Measurements from ENCODE around the gene ACADVL. TPM values are rescaled to one million over a fixed set of nuclear protein-coding genes. Genes with fewer than 3 reads are reported as not detected.

ACADVL gene
- total and polyA plus RNA-seq, 7 donors: 211 to 587 (median 353) TPM

DNA sequence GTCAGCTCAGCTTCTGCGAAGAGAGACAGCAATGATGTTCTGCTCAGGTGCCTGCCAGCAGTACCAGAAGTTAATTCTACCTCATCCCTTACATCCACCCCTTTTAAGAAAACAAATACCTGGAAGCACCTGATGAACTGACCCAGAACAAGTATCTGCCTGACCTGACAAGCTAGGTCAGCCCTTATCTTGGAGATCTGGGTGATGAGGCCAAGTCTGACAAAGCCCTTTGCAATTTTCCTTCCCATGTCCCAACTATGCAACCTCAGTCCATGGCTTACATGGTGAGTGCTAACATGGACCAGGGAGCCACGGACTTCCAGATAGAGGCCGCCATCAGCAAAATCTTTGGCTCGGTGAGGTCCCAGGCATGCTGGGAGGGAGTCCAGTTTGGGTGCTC is 3.6 kb downstream of the ACADVL start:
- no peak for DNase-seq
- H3K27ac ChIP-seq: no peak overlapping the region
- intact Hi-C loops (cut with DNase I): no loop called here
- WGBS, 2 donors: 90 to 93% methylated on average over 4 of the region's 4 CpGs
- H3K27me3 ChIP-seq: no peaks in the 10 kb centered on the region
- peaks cover 28 to 66% (median 48%) of the 10 kb centered on the region in 4 donors for H3K36me3 ChIP-seq
- H3K4me3 ChIP-seq: no peak overlapping the region
- H3K9me3 ChIP-seq: no peaks in the 10 kb centered on the region
- TF ChIP-seq POLR2AphosphoS5 (IDR thresholded peaks at IDR 0.05) (no peak), POLR2A (IDR thresholded peaks at IDR 0.05) (no peak)
- H3K4me1 ChIP-seq: peaks cover 0 to 31% (median 24%) of the 10 kb centered on the region in 4 donors

DNA sequence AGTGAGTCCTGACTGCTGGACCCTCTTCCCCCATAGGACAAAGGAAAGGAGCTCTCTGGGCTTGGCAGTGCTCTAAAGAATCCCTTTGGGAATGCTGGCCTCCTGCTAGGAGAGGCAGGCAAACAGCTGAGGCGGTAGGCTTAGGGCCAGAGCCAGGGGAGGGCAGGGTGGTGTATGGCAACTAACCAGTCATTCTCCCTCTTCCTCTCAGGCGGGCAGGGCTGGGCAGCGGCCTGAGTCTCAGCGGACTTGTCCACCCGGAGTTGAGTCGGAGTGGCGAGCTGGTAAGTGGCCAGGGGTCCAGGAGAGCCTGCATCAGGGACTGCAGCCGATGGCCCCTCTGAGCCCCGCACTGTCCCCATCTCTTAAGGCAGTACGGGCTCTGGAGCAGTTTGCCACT is 4.4 kb downstream of the ACADVL start:
- peaks cover 0 to 24% (median 19%) of the 10 kb centered on the region in 4 donors for H3K4me1 ChIP-seq
- H3K9me3 ChIP-seq: no peaks in the 10 kb centered on the region
- TF ChIP-seq POLR2A (IDR thresholded peaks at IDR 0.05) (no peak), POLR2AphosphoS5 (IDR thresholded peaks at IDR 0.05) (no peak), EP300 (IDR thresholded peaks at IDR 0.05) (no peak)
- TF ChIP-seq, protein P1, sequence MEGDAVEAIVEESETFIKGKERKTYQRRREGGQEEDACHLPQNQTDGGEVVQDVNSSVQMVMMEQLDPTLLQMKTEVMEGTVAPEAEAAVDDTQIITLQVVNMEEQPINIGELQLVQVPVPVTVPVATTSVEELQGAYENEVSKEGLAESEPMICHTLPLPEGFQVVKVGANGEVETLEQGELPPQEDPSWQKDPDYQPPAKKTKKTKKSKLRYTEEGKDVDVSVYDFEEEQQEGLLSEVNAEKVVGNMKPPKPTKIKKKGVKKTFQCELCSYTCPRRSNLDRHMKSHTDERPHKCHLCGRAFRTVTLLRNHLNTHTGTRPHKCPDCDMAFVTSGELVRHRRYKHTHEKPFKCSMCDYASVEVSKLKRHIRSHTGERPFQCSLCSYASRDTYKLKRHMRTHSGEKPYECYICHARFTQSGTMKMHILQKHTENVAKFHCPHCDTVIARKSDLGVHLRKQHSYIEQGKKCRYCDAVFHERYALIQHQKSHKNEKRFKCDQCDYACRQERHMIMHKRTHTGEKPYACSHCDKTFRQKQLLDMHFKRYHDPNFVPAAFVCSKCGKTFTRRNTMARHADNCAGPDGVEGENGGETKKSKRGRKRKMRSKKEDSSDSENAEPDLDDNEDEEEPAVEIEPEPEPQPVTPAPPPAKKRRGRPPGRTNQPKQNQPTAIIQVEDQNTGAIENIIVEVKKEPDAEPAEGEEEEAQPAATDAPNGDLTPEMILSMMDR (IDR thresholded peaks at IDR 0.05): no peak
- no peak overlapping the region for H3K4me3 ChIP-seq
- DNase-seq: no peak
- peak overlapping the region in 1 of 4 donors; percentile 43 for H3K27ac ChIP-seq
- intact Hi-C loops (cut with DNase I): no loop called here
- 81 to 90% methylated on average over 10 of the region's 10 CpGs for WGBS, 2 donors
- no peaks in the 10 kb centered on the region for H3K27me3 ChIP-seq
- peaks cover 35 to 74% (median 54%) of the 10 kb centered on the region in 4 donors for H3K36me3 ChIP-seq

DNA sequence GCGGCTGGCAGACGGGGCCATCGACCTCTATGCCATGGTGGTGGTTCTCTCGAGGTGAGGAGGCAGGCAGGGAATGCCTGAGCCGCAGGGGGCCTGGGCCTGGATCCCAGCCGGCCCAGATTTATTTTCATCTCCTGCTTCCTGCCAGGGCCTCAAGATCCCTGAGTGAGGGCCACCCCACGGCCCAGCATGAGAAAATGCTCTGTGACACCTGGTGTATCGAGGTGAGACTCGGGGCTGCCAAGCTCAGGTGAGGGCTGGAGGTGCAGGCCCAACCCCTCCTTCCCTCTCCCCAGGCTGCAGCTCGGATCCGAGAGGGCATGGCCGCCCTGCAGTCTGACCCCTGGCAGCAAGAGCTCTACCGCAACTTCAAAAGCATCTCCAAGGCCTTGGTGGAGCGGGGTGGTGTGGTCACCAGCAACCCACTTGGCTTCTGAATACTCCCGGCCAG is 4.9 kb downstream of the ACADVL start:
- H3K36me3 ChIP-seq: peaks cover 40 to 80% (median 60%) of the 10 kb centered on the region in 4 donors
- intact Hi-C loops (cut with DNase I): no loop called here
- no peaks in the 10 kb centered on the region for H3K27me3 ChIP-seq
- H3K9me3 ChIP-seq: no peaks in the 10 kb centered on the region
- no peak overlapping the region for H3K4me3 ChIP-seq
- H3K4me1 ChIP-seq: peaks cover 0 to 20% (median 14%) of the 10 kb centered on the region in 4 donors
- no peak for TF ChIP-seq POLR2A (IDR thresholded peaks at IDR 0.05)
- no peak for TF ChIP-seq EP300 (IDR thresholded peaks at IDR 0.05)
- TF ChIP-seq, protein P1 (IDR thresholded peaks at IDR 0.05): no peak
- no peak for TF ChIP-seq POLR2AphosphoS5 (IDR thresholded peaks at IDR 0.05)
- no peak for DNase-seq
- 68 to 83% methylated on average over 15 of the region's 15 CpGs for WGBS, 2 donors
- peak overlapping the region in 2 of 4 donors; percentile 22 to 43 for H3K27ac ChIP-seq

DNA sequence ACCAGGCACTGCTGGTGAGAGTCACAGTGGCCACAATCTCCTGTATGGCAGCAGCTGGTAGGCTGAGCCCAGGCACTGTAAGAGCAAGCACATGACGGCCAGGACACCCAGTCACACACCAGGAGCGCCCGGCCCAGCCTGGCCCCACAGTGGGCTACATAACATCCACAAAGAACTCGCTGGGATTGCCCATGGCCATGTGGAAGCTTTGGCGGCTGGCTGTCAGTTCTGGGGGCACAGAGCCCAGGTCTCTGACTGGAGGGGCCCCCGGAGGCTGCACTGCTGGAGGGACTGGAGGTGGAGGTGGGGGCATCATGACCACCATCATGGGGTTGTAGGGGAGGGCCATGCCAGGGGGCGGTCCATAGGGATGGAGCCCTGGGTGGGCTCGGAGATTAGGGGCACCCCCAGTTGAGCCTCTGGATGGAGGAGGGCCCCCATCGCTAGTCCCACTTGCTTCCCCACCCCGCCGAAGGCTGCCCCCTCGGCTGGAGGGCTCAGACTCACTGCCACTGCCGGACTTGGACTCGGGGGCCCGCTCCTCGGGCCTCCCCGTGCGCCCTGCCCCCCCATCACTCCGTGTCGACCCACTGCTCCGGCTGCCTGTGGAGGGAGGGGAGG is 6.1 kb downstream of the ACADVL start:
- H3K27ac ChIP-seq: peak overlapping the region in 1 of 4 donors; percentile 43

More for the DNA sequence above, 6.1 kb downstream of the ACADVL start:
- peaks cover 41 to 90% (median 68%) of the 10 kb centered on the region in 4 donors for H3K36me3 ChIP-seq
- H3K4me3 ChIP-seq: no peak overlapping the region
- TF ChIP-seq POLR2AphosphoS5 (IDR thresholded peaks at IDR 0.05) (no peak), POLR2A (IDR thresholded peaks at IDR 0.05) (no peak), EP300 (IDR thresholded peaks at IDR 0.05) (no peak)
- TF ChIP-seq, protein P1 (IDR thresholded peaks at IDR 0.05): no peak
- H3K27me3 ChIP-seq: no peaks in the 10 kb centered on the region
- intact Hi-C loops (cut with DNase I): no loop called here
- no peaks in the 10 kb centered on the region for H3K9me3 ChIP-seq
- no peak for DNase-seq
- H3K4me1 ChIP-seq: peaks cover 0 to 11% (median 8%) of the 10 kb centered on the region in 4 donors
- WGBS, 2 donors: 81 to 85% methylated on average over 21 of the region's 21 CpGs

All from sigmoid colon (tissue), 7 donors.